D721Med (cell line): Measurements from ENCODE around the gene PEAR1.

Source experiments
- DNase-seq: peaks from one replicate; pipeline ENCODE4 v3.0.0; 2011; ENCODE audit warnings: low spot score; ENCODE audit not compliant: insufficient read length
- FAIRE-seq: peaks from 2 replicates; lab custom pipeline; 2011; peaks lifted over from hg19 to GRCh38; lab: Jason Lieb, UNC
- CTCF ChIP-seq: IDR thresholded peaks from 2 replicates; pipeline ENCODE4 v1.5.1; 2012; ENCODE audit warnings: mild to moderate bottlenecking, control low read depth; ENCODE audit not compliant: insufficient read depth; ENCODE audit errors: missing control alignments

The PEAR1 gene

GRCh38 chr1:156853761-156854160 is 39.8 kb upstream of the PEAR1 start:
- no peak for TF ChIP-seq CTCF
- no peak for FAIRE-seq

GRCh38 chr1:156854634-156855033 is 38.9 kb upstream of the PEAR1 start:
- no peak for TF ChIP-seq CTCF
- FAIRE-seq (no peak), DNase-seq (no peak)

More at GRCh38 chr1:156853761-156854160, 39.8 kb upstream of the PEAR1 start:
- no peak for DNase-seq

GRCh38 chr1:156856282-156856785 is 37.2 kb upstream of the PEAR1 start:
- DNase-seq = no peak
- TF ChIP-seq CTCF = no peak
- FAIRE-seq = no peak

GRCh38 chr1:156857532-156857931 is 36.0 kb upstream of the PEAR1 start:
- DNase-seq (no peak), FAIRE-seq (no peak)
- no peak for TF ChIP-seq CTCF

GRCh38 chr1:156858555-156858956 is 35.0 kb upstream of the PEAR1 start:
- no peak for TF ChIP-seq CTCF
- FAIRE-seq (no peak), DNase-seq (no peak)

GRCh38 chr1:156858959-156859522 is 34.5 kb upstream of the PEAR1 start, which contains the start of gene INSRR:
TSS of gene INSRR (minus strand) at chr1:156859117. CDS start at chr1:156858621, 496 bp downstream.
- FAIRE-seq (no peak), DNase-seq (no peak)

More at GRCh38 chr1:156858959-156859522, 34.5 kb upstream of the PEAR1 start, which contains the start of gene INSRR:
- TF ChIP-seq CTCF = no peak
